Erythroblast (primary cell): ENCODE results near the gene ADAMTS2.

Experiments
- GATA1 ChIP-seq: IDR thresholded peaks from 2 replicates; pipeline ENCODE4 v1.6.1; 2011; ENCODE audit warnings: low read depth, mild to moderate bottlenecking, control low read depth, low read length, moderate library complexity
- POLR2A ChIP-seq: IDR thresholded peaks from 2 replicates; pipeline ENCODE4 v1.6.1; 2011; ENCODE audit warnings: mild to moderate bottlenecking, low read length

DNA sequence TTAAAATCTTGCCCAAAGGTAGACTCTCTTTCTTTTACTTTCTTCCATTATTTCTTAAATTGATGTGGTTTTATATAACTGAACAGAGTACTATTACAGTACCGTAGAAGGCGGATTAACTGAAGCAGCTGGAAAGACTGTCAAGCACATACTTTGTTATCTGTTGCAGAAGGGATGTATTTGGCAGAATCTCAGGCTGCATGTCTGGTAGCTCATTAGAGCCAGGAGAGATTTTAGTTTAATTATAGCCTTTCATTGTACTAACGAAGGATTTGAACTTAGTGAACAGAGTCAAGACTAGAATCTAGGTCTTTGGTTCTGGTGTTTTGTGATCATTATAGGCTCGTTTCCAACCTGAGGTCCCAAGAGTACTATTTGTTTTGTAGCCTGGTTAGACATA, 264.5 kb downstream of the ADAMTS2 start:
- TF ChIP-seq POLR2A (no peak), GATA1 (no peak)
